HEK293T (cell line): ENCODE results near the gene KIF26B.

Experiments used
- BHLHE40 ChIP-seq: fragments of 450-650 bp; IDR thresholded peaks from 2 replicates; pipeline ENCODE4 v1.6.1; 2016; ENCODE audit warnings: mild to moderate bottlenecking, moderate library complexity, borderline replicate concordance
- ELF4 ChIP-seq: fragments of 450-650 bp; IDR thresholded peaks from 2 replicates; pipeline ENCODE4 v1.6.1; 2017; ENCODE audit warnings: antibody characterized with exemption
- FOXM1 ChIP-seq: fragments of 450-650 bp; IDR thresholded peaks from 2 replicates; pipeline ENCODE4 v1.6.1; 2017; ENCODE audit warnings: mild to moderate bottlenecking, borderline replicate concordance
- SP1 ChIP-seq: fragments of 450-650 bp; IDR thresholded peaks from 2 replicates; pipeline ENCODE4 v1.6.1; 2017

- no peak for TF ChIP-seq ELF4
- TF ChIP-seq FOXM1: no peak
- no peak for TF ChIP-seq SP1
- TF ChIP-seq BHLHE40: no peak
Observed at GRCh38 chr1:245353915-245354775, 199.4 kb downstream of the KIF26B start.
